Spleen (tissue), 7 donors: ENCODE measurements around the gene ALPP.

Experiments
- CTCF ChIP-seq, 11 experiments: fragments of 200-600 bp in 7 of 11; fragments of 450-650 bp in 4 of 11; sonication (generic) in 4 of 11; IDR thresholded peaks in 8 of 11; conservative IDR thresholded peaks in 3 of 11; 1 replicate in 7 of 11; 2 replicates in 4 of 11; pipeline versions ENCODE4 v1.4.0 to v1.8.0; 2016 to 2021; ENCODE audit warnings: antibody characterized with exemption in 11 of 11, inconsistent platforms in 4 of 11, mild to moderate bottlenecking in 1 of 11
- POLR2A ChIP-seq, 3 donors: fragments of 450-650 bp; IDR thresholded peaks; one replicate each; pipeline ENCODE4 v1.5.1; 2017; ENCODE audit warnings: antibody characterized with exemption in 3 of 3, mild to moderate bottlenecking in 1 of 3
- POLR2AphosphoS5 ChIP-seq, 3 donors: sonication (generic); formaldehyde crosslinking; IDR thresholded peaks; one replicate each; pipeline ENCODE4 v1.5.1; 2017; ENCODE audit warnings: antibody characterized with exemption in 3 of 3
- donor health status: DM: no; HTN: no; CAD: no; lungs with moderate emphysema.
- donor health status: DM: no; HTN: no; CAD: no.
- donor health status: DM: no; HTN: no; CAD: no.

GRCh38 chr2:232400256-232401015, 21.9 kb downstream of the ALPP start:
- TF ChIP-seq CTCF (IDR thresholded peaks at IDR 0.05 in 8 of 11, conservative IDR thresholded peaks at IDR 0.05 in 3 of 11) (no peak), POLR2AphosphoS5 (IDR thresholded peaks at IDR 0.05) (no peak), POLR2A (IDR thresholded peaks at IDR 0.05) (no peak)
